ENCODE results near the gene SLC24A3.

GRCh38 chr20:19552221-19553180, 340.1 kb downstream of the SLC24A3 start:
- TF ChIP-seq, protein P1, sequence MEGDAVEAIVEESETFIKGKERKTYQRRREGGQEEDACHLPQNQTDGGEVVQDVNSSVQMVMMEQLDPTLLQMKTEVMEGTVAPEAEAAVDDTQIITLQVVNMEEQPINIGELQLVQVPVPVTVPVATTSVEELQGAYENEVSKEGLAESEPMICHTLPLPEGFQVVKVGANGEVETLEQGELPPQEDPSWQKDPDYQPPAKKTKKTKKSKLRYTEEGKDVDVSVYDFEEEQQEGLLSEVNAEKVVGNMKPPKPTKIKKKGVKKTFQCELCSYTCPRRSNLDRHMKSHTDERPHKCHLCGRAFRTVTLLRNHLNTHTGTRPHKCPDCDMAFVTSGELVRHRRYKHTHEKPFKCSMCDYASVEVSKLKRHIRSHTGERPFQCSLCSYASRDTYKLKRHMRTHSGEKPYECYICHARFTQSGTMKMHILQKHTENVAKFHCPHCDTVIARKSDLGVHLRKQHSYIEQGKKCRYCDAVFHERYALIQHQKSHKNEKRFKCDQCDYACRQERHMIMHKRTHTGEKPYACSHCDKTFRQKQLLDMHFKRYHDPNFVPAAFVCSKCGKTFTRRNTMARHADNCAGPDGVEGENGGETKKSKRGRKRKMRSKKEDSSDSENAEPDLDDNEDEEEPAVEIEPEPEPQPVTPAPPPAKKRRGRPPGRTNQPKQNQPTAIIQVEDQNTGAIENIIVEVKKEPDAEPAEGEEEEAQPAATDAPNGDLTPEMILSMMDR (IDR thresholded peaks at IDR 0.05) = no peak
- TF ChIP-seq POLR2AphosphoS5 (IDR thresholded peaks at IDR 0.05) = no peak

Data from sigmoid colon (tissue), 4 donors.